Measurements from ENCODE around the gene SUSD1.

DNA sequence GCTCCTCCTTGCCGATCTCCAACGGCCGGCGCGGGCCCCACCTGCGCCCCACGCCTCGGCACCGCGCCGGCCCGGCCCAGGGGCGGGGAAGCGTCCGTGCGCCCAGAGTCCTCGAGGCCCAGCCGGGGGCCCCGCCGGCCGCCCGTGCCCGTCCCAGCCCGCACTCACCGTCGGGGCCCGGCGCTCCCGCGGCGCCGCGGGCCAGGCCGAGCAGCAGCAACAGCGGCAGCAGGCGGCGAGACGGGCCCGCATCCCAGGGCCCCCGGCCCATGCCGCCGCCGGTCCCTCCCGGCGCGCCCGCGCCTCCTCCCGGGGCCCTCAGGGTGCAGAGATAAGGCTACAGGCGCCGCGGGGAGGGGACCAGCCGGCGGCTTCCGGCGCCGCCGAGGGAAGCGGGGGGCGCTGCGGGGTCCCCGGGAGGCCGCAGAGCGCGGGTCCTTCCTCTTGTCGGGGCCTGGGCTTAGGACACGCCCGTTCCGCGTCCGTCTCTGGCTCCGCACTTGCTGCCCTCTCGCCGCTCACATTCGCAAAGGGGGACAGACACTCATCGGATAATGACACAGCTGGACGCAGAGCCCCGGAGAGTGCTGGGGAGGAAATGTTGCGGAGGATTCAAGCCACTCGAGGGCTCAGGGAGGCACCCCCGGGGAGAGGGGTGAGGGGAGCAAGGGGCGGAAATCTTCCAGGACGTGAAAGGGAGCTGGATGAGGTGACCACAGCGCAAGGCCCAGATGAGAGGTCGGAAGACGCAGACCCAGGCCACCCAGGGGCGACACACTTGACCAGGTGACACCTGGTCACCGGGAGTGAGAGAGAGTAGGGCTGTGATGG lies at the start of gene SUSD1:
- TF ChIP-seq MEF2A (IDR thresholded peaks at IDR 0.05; ENCODE audit: borderline replicate concordance, low read depth), result no peak
- no peak for TF ChIP-seq RAD21 (IDR thresholded peaks at IDR 0.05; ENCODE audit: low read length)
- TF ChIP-seq TAF1 (IDR thresholded peaks at IDR 0.05; ENCODE audit: borderline replicate concordance, low read depth, low read length), result no peak
- TF ChIP-seq, protein P1, sequence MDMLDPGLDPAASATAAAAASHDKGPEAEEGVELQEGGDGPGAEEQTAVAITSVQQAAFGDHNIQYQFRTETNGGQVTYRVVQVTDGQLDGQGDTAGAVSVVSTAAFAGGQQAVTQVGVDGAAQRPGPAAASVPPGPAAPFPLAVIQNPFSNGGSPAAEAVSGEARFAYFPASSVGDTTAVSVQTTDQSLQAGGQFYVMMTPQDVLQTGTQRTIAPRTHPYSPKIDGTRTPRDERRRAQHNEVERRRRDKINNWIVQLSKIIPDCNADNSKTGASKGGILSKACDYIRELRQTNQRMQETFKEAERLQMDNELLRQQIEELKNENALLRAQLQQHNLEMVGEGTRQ (IDR thresholded peaks at IDR 0.05; ENCODE audit: borderline replicate concordance, low read depth, low read length), result no peak
- TF ChIP-seq EP300 (IDR thresholded peaks at IDR 0.05; ENCODE audit: borderline replicate concordance in 1 of 2, low read depth in 1 of 2, low read length in 1 of 2), result no peak
- TF ChIP-seq GABPA (IDR thresholded peaks at IDR 0.05; ENCODE audit: low read depth), result no peak
- TF ChIP-seq, protein P2, sequence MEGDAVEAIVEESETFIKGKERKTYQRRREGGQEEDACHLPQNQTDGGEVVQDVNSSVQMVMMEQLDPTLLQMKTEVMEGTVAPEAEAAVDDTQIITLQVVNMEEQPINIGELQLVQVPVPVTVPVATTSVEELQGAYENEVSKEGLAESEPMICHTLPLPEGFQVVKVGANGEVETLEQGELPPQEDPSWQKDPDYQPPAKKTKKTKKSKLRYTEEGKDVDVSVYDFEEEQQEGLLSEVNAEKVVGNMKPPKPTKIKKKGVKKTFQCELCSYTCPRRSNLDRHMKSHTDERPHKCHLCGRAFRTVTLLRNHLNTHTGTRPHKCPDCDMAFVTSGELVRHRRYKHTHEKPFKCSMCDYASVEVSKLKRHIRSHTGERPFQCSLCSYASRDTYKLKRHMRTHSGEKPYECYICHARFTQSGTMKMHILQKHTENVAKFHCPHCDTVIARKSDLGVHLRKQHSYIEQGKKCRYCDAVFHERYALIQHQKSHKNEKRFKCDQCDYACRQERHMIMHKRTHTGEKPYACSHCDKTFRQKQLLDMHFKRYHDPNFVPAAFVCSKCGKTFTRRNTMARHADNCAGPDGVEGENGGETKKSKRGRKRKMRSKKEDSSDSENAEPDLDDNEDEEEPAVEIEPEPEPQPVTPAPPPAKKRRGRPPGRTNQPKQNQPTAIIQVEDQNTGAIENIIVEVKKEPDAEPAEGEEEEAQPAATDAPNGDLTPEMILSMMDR (IDR thresholded peaks at IDR 0.05), result no peak
- no peak for TF ChIP-seq POLR2AphosphoS5 (IDR thresholded peaks at IDR 0.05; ENCODE audit: low read depth, low read length)
- no peak for TF ChIP-seq GATA2 (CRISPR knock-in tag; IDR thresholded peaks at IDR 0.05)
- TF ChIP-seq NFIC (IDR thresholded peaks at IDR 0.05; ENCODE audit: borderline replicate concordance), result no peak

Data from SK-N-SH (cell line).